Parathyroid adenoma (tissue), 2 donors: ENCODE measurements around the gene CD300A.
A peak's percentile ranks its signal among the peaks of the same experiment; 100 is the strongest.
"Not testable (repeated sequence)": the region's sequence is repeated elsewhere in the genome, so short reads cannot be mapped to it uniquely, and the experiment has no call there.

Experiments used
- H2AFZ ChIP-seq: fragments of 300-600 bp; sonication (generic); one replicate; pipeline ENCODE4 v1.7.0; 2017; ENCODE audit warnings: antibody characterized with exemption, mild to moderate bottlenecking
- H3K27ac ChIP-seq: fragments of 300-600 bp; sonication (generic); one replicate; pipeline ENCODE4 v1.7.0; 2017
- H3K27me3 ChIP-seq: fragments of 300-600 bp; sonication (generic); one replicate; pipeline ENCODE4 v1.7.0; 2017; ENCODE audit warnings: low read length; ENCODE audit not compliant: control insufficient read depth, insufficient read depth
- H3K36me3 ChIP-seq: fragments of 300-600 bp; sonication (generic); one replicate; pipeline ENCODE4 v1.7.0; 2017; ENCODE audit warnings: low read length; ENCODE audit not compliant: control insufficient read depth, insufficient read depth
- H3K4me1 ChIP-seq: fragments of 300-600 bp; sonication (generic); one replicate; pipeline ENCODE4 v1.7.0; 2017; ENCODE audit warnings: control low read depth
- H3K4me2 ChIP-seq: fragments of 300-600 bp; sonication (generic); one replicate; pipeline ENCODE4 v1.7.0; 2017; ENCODE audit warnings: low read length
- H3K4me3 ChIP-seq: fragments of 300-600 bp; sonication (generic); one replicate; pipeline ENCODE4 v1.7.0; 2017; ENCODE audit warnings: low read depth, low read length
- H3K79me2 ChIP-seq: fragments of 300-600 bp; sonication (generic); one replicate; pipeline ENCODE4 v1.7.0; 2017; ENCODE audit warnings: control low read depth
- H3K9ac ChIP-seq: fragments of 300-600 bp; sonication (generic); one replicate; pipeline ENCODE4 v1.7.0; 2017; ENCODE audit warnings: mild to moderate bottlenecking
- H3K9me3 ChIP-seq: fragments of 300-600 bp; sonication (generic); one replicate; pipeline ENCODE4 v1.7.0; 2017; ENCODE audit warnings: low read length; ENCODE audit not compliant: control insufficient read depth
- TF ChIP-seq, protein P1 (sequence below): fragments of 300-600 bp; sonication (generic); IDR thresholded peaks from one replicate; pipeline ENCODE4 v1.7.0; 2017; ENCODE audit warnings: antibody characterized with exemption, mild to moderate bottlenecking
- donor health status: primary hyperparathyroidism.

CD300A gene

DNA sequence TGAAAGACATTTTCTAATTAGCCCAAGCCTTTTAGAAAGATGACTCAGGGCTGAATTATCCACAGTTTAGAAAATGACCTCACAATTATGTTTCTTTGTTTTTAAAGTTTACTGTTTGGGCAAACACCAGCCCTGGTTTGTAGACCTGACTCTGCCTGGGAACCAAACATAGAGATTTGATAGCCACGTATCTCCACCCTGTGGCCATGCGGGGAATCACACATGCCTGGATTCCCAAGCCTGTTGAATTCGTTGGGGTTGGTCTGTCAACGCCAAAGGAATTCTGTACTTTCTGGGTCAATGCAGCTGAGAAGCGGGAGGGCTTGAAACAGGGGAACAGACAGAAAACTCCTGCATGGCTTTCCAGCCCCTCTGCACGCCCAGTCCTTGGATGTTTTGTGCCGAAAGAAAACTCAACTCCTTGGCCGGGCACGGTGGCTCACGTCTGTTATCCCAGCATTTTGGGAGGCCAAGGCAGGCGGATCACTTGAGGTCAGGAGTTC lies 26.9 kb downstream of the CD300A start:
- Histone ChIP-seq H3K27ac (no peak overlapping the region), H2AFZ (peak overlapping the region; percentile 30), H3K4me3 (no peak overlapping the region), H3K9ac (no peak overlapping the region), H3K4me1 (peaks cover 3% of the 10 kb centered on the region), H3K9me3 (no peaks in the 10 kb centered on the region), H3K27me3 (no peaks in the 10 kb centered on the region), H3K79me2 (no peaks in the 10 kb centered on the region), H3K36me3 (no peaks in the 10 kb centered on the region), H3K4me2 (no peak overlapping the region)
- TF ChIP-seq, protein P1, sequence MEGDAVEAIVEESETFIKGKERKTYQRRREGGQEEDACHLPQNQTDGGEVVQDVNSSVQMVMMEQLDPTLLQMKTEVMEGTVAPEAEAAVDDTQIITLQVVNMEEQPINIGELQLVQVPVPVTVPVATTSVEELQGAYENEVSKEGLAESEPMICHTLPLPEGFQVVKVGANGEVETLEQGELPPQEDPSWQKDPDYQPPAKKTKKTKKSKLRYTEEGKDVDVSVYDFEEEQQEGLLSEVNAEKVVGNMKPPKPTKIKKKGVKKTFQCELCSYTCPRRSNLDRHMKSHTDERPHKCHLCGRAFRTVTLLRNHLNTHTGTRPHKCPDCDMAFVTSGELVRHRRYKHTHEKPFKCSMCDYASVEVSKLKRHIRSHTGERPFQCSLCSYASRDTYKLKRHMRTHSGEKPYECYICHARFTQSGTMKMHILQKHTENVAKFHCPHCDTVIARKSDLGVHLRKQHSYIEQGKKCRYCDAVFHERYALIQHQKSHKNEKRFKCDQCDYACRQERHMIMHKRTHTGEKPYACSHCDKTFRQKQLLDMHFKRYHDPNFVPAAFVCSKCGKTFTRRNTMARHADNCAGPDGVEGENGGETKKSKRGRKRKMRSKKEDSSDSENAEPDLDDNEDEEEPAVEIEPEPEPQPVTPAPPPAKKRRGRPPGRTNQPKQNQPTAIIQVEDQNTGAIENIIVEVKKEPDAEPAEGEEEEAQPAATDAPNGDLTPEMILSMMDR: peak; percentile 92

DNA sequence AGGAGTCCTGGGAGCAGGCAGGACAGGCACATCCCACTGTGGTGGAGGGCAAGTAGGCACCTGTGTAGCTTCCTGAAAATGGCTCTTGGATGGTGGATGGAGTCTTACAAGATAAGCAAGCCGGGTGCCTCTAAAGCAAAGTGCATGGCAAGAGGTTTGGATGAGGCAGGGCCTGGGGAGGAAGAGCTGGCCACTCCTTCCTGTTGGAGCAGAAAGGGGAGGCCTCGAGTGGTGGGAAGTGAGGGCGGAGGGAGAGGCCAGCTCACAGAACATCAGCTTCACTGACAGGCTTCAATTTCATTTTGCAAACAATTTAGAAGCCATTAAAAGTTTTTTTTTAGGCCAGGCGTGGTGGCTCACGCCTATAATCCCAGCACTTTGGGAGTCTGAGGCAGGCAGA lies 31.0 kb downstream of the CD300A start:
- Histone ChIP-seq H2AFZ (no peak overlapping the region), H3K27ac (no peak overlapping the region), H3K4me1 (peaks cover 3% of the 10 kb centered on the region), H3K9ac (no peak overlapping the region), H3K4me3 (no peak overlapping the region), H3K4me2 (no peak overlapping the region), H3K36me3 (no peaks in the 10 kb centered on the region), H3K9me3 (no peaks in the 10 kb centered on the region), H3K79me2 (no peaks in the 10 kb centered on the region), H3K27me3 (no peaks in the 10 kb centered on the region)
- TF ChIP-seq, protein P1: no peak

DNA sequence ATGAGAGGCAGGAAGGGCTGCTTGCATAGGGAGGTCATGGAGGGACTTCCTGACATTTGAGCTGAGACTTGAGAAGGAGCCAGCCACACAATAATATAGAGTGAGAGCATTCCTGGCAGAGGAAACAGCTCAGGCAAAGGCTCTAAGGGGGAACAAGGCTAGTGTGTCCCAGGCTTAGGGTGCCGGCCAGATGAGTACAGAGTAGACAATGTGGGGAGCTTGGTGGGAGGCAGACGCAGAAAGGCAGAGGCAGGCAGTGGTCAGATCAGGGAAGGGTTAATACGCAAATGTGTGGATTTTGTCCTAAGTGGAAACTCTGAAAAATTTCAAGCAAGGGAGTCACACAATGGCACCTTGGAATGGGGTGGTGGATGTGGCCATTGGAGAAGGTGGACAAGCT lies 33.6 kb downstream of the CD300A start:
- H2AFZ ChIP-seq: no peak overlapping the region
- H3K4me1 ChIP-seq: no peaks in the 10 kb centered on the region
- no peak overlapping the region for H3K4me2 ChIP-seq
- H3K79me2 ChIP-seq: no peaks in the 10 kb centered on the region
- no peak overlapping the region for H3K4me3 ChIP-seq
- no peak overlapping the region for H3K27ac ChIP-seq
- H3K27me3 ChIP-seq: no peaks in the 10 kb centered on the region
- H3K9me3 ChIP-seq: no peaks in the 10 kb centered on the region
- TF ChIP-seq, protein P1: no peak
- H3K9ac ChIP-seq: no peak overlapping the region
- no peaks in the 10 kb centered on the region for H3K36me3 ChIP-seq

DNA sequence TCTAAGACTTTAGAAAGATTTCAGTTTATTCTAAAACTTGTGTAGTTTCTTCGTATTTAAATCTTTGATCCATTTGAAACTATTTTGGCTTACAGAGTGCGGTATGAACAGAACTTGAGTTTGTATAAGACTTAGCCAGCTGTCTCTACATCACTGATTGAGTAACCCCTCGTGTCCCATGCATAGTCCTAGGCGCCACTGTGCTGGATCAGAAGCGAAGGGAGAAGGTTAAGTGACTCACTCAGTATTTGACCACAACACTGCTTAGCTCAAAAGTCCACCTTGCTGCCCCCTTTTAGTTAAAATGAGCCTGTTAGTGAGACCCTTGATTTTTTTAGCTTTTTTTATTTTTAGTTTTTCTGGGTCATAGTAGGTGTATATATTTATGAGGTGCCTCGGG lies 36.4 kb downstream of the CD300A start:
- Histone ChIP-seq H3K9me3 (no peaks in the 10 kb centered on the region), H3K27ac (no peak overlapping the region), H3K4me1 (no peaks in the 10 kb centered on the region), H3K4me3 (no peak overlapping the region), H3K79me2 (no peaks in the 10 kb centered on the region), H3K36me3 (no peaks in the 10 kb centered on the region), H3K4me2 (no peak overlapping the region), H2AFZ (no peak overlapping the region), H3K27me3 (no peaks in the 10 kb centered on the region), H3K9ac (no peak overlapping the region)
- TF ChIP-seq, protein P1: no peak

DNA sequence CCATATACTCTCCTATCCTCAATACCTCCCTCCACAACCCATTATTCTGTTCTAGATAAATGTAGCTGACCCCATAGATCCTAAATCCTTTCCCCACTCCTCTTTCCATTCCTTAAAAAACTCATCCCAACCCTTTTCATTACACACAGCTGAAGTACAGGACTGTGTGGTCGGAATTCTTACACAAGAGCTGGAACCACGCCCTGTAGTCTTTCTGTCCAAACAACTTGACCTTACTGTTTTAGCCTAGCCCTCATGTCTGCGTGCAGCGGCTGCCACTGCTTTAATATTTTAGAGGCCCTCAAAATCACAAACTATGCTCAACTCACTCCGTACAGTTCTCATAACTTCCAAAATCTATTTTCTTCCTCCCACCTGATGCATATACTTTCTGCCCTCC lies 37.5 kb downstream of the CD300A start:
- H3K4me3 ChIP-seq, H3K9ac ChIP-seq, H3K79me2 ChIP-seq, H3K27ac ChIP-seq, H3K9me3 ChIP-seq, H2AFZ ChIP-seq, H3K36me3 ChIP-seq, H3K4me1 ChIP-seq, H3K4me2 ChIP-seq, H3K27me3 ChIP-seq: not testable (repeated sequence)
